GM10266 (cell line): ENCODE measurements around the gene SYNJ2.

ENCODE experiments used
- DNase-seq: peaks from one replicate; pipeline ENCODE4 v3.0.0; 2012; ENCODE audit errors: extremely low spot score
- CTCF ChIP-seq: IDR thresholded peaks from 2 replicates; pipeline ENCODE4 v1.5.1; 2012; ENCODE audit warnings: mild to moderate bottlenecking, low read depth; ENCODE audit not compliant: control insufficient read depth, insufficient read depth; ENCODE audit errors: missing control alignments

Gene SYNJ2

GRCh38 chr6:158061361-158061708 is 79.7 kb downstream of the SYNJ2 start:
- no peak for DNase-seq
- no peak for TF ChIP-seq CTCF

- DNase-seq = no peak
- TF ChIP-seq CTCF = no peak
Observed at GRCh38 chr6:158061709-158062461, 80.2 kb downstream of the SYNJ2 start.

- DNase-seq = no peak
- no peak for TF ChIP-seq CTCF
Observed at GRCh38 chr6:158063736-158064135, 82.1 kb downstream of the SYNJ2 start.

- no peak for DNase-seq
- TF ChIP-seq CTCF = no peak
Observed at GRCh38 chr6:158064725-158065251, 83.1 kb downstream of the SYNJ2 start.

GRCh38 chr6:158066136-158066781 is 84.6 kb downstream of the SYNJ2 start:
- no peak for DNase-seq
- TF ChIP-seq CTCF = no peak

GRCh38 chr6:158067436-158068015 is 85.9 kb downstream of the SYNJ2 start:
- DNase-seq = no peak
- TF ChIP-seq CTCF = no peak
